AG04450 (cell line): ENCODE measurements around the gene TMPRSS11B. TPM values are rescaled to one million over a fixed set of nuclear protein-coding genes. Genes with fewer than 3 reads are reported as not detected.
"Not testable (repeated sequence)": the region's sequence is repeated elsewhere in the genome, so short reads cannot be mapped to it uniquely, and the experiment has no call there.

ENCODE experiments used
- CTCF ChIA-PET: fragments of 300-600, 350-600 bp; formaldehyde crosslinking; extraction: SDS; loops from one replicate; lab custom pipeline; 2022; ENCODE audit warnings: antibody characterized with exemption, inconsistent platforms; lab: Charles Lee
- POLR2A ChIA-PET: fragments of 350-600 bp; formaldehyde crosslinking; extraction: SDS; loops from one replicate; lab custom pipeline; 2021; ENCODE audit warnings: antibody characterized with exemption, inconsistent platforms; lab: Yijun Ruan, JAX
- DNase-seq: peaks from one replicate; pipeline ENCODE4 v3.0.0-alpha.2; 2011; ENCODE audit warnings: low read depth, low spot score
- H3K27ac ChIP-seq: one replicate; pipeline ENCODE4 v1.5.1; 2012; ENCODE audit warnings: low read depth, low read length, control low read depth
- H3K27me3 ChIP-seq: one replicate; pipeline ENCODE4 v1.6.0; 2012; ENCODE audit warnings: low read length; ENCODE audit not compliant: control insufficient read depth, insufficient read depth
- H3K4me3 ChIP-seq: 2 replicates; pipeline ENCODE4 v1.5.1; 2011; ENCODE audit warnings: mild to moderate bottlenecking, low read depth, low read length, control low read depth
- H3K9me3 ChIP-seq: 2 replicates; pipeline ENCODE4 v1.5.1; 2012; ENCODE audit warnings: low read length; ENCODE audit not compliant: control insufficient read depth, insufficient read depth
- CTCF ChIP-seq: IDR thresholded peaks from 2 replicates; pipeline ENCODE4 v1.5.1; 2011; ENCODE audit warnings: low read depth, low read length, control low read depth, inconsistent platforms
- polyA plus RNA-seq: library from polyadenylated mRNA; depleted of rRNA; stranded (reverse); fragments of >200 nt; gene quantifications from 2 replicates; pipeline ENCODE4 v1.2.3, GENCODE V29; 2011

TMPRSS11B gene
- polyA plus RNA-seq, 1 experiment = not detected

- Histone ChIP-seq H3K4me3 (no peak overlapping the region), H3K27me3 (no peaks in the 10 kb centered on the region), H3K27ac (no peak overlapping the region), H3K9me3 (no peaks in the 10 kb centered on the region)
- ChIA-PET POLR2A (no interaction called here), CTCF (no interaction called here)
- TF ChIP-seq CTCF = no peak
- no peak for DNase-seq
Observed at GRCh38 chr4:68228568-68228967, 16.9 kb downstream of the TMPRSS11B start.

GRCh38 chr4:68218044-68218443, 27.4 kb downstream of the TMPRSS11B start:
- DNase-seq = no peak
- ChIA-PET POLR2A (no interaction called here), CTCF (no interaction called here)
- Histone ChIP-seq H3K9me3 (no peaks in the 10 kb centered on the region), H3K27me3 (no peaks in the 10 kb centered on the region), H3K4me3 (no peak overlapping the region), H3K27ac (no peak overlapping the region)
- TF ChIP-seq CTCF = no peak

- TF ChIP-seq CTCF = no peak
- no peaks in the 10 kb centered on the region for H3K27me3 ChIP-seq
- ChIA-PET POLR2A (no interaction called here), CTCF (no interaction called here)
- H3K27ac ChIP-seq = no peak overlapping the region
- no peaks in the 10 kb centered on the region for H3K9me3 ChIP-seq
- no peak for DNase-seq
- no peak overlapping the region for H3K4me3 ChIP-seq
Observed at GRCh38 chr4:68216501-68216900, 29.0 kb downstream of the TMPRSS11B start.

- Histone ChIP-seq H3K9me3 (no peaks in the 10 kb centered on the region), H3K27me3 (no peaks in the 10 kb centered on the region), H3K27ac (no peak overlapping the region), H3K4me3 (no peak overlapping the region)
- POLR2A ChIA-PET = no interaction called here
- CTCF ChIA-PET = no interaction called here
- no peak for TF ChIP-seq CTCF
- no peak for DNase-seq
Observed at GRCh38 chr4:68209003-68209402, 36.5 kb downstream of the TMPRSS11B start.

- H3K27me3 ChIP-seq, CTCF ChIA-PET, H3K27ac ChIP-seq, POLR2A ChIA-PET, DNase-seq, H3K4me3 ChIP-seq, H3K9me3 ChIP-seq: not testable (repeated sequence)
Observed at GRCh38 chr4:68194305-68194704, 51.2 kb downstream of the TMPRSS11B start.

- ChIA-PET CTCF (no interaction called here), POLR2A (no interaction called here)
- TF ChIP-seq CTCF = no peak
- no peak for DNase-seq
- H3K4me3 ChIP-seq = no peak overlapping the region
- H3K9me3 ChIP-seq = no peaks in the 10 kb centered on the region
- no peaks in the 10 kb centered on the region for H3K27me3 ChIP-seq
- no peak overlapping the region for H3K27ac ChIP-seq
Observed at GRCh38 chr4:68193194-68193593, 52.3 kb downstream of the TMPRSS11B start.
